Measurements from ENCODE around the gene GALNT16.

GRCh38 chr14:69356903-69357543, 97.1 kb downstream of the GALNT16 start:
- TF ChIP-seq, protein P1, sequence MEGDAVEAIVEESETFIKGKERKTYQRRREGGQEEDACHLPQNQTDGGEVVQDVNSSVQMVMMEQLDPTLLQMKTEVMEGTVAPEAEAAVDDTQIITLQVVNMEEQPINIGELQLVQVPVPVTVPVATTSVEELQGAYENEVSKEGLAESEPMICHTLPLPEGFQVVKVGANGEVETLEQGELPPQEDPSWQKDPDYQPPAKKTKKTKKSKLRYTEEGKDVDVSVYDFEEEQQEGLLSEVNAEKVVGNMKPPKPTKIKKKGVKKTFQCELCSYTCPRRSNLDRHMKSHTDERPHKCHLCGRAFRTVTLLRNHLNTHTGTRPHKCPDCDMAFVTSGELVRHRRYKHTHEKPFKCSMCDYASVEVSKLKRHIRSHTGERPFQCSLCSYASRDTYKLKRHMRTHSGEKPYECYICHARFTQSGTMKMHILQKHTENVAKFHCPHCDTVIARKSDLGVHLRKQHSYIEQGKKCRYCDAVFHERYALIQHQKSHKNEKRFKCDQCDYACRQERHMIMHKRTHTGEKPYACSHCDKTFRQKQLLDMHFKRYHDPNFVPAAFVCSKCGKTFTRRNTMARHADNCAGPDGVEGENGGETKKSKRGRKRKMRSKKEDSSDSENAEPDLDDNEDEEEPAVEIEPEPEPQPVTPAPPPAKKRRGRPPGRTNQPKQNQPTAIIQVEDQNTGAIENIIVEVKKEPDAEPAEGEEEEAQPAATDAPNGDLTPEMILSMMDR (IDR thresholded peaks at IDR 0.05; ENCODE audit: low read depth, low read length, poor library complexity, severe bottlenecking), result no peak
- TF ChIP-seq EZH2phosphoT487 (IDR thresholded peaks at IDR 0.05; ENCODE audit: borderline replicate concordance, low read length), result no peak

Data from DOHH2 (cell line).